Activated CD8-positive, alpha-beta memory T cell treated with anti-CD3 and anti-CD28 coated beads, Interleukin-2, amount 50 U/mL, for 24 hours (primary cell): ENCODE results near the gene PPP1CB.

Experiments used
- DNase-seq: peaks from one replicate; pipeline ENCODE4 v3.0.0-alpha.2; 2020; ENCODE audit errors: extremely low read depth

PPP1CB gene

GRCh38 chr2:28745225-28745624 lies 6.4 kb upstream of the PPP1CB start:
- no peak for DNase-seq

GRCh38 chr2:28745876-28746275 lies 5.8 kb upstream of the PPP1CB start:
- no peak for DNase-seq

GRCh38 chr2:28746429-28747111 lies 5.1 kb upstream of the PPP1CB start:
- no peak for DNase-seq

- no peak for DNase-seq
These were observed 3.9 kb upstream of the PPP1CB start for GRCh38 chr2:28747714-28748113.

- no peak for DNase-seq
These were observed 3.5 kb upstream of the PPP1CB start for GRCh38 chr2:28748176-28748575.

GRCh38 chr2:28748941-28749340 lies 2.7 kb upstream of the PPP1CB start:
- no peak for DNase-seq

GRCh38 chr2:28749526-28749925 lies 2.1 kb upstream of the PPP1CB start:
- no peak for DNase-seq

GRCh38 chr2:28750316-28751251 lies 1.0 kb upstream of the PPP1CB start:
- DNase-seq: no peak

GRCh38 chr2:28751956-28752630 lies 463 bp downstream of the PPP1CB start:
- DNase-seq: no peak

- no peak for DNase-seq
These were observed 1.2 kb downstream of the PPP1CB start for GRCh38 chr2:28752631-28753376.

- DNase-seq: no peak
These were observed 2.7 kb downstream of the PPP1CB start for GRCh38 chr2:28754321-28754720.

GRCh38 chr2:28755421-28755820 lies 3.8 kb downstream of the PPP1CB start:
- DNase-seq: no peak

- DNase-seq: no peak
These were observed 6.8 kb downstream of the PPP1CB start for GRCh38 chr2:28758459-28758858.

GRCh38 chr2:28761420-28761819 lies 9.8 kb downstream of the PPP1CB start:
- DNase-seq: no peak

- DNase-seq: no peak
These were observed 13.5 kb downstream of the PPP1CB start for GRCh38 chr2:28764909-28765711.

- no peak for DNase-seq
These were observed 14.4 kb downstream of the PPP1CB start for GRCh38 chr2:28766070-28766469.

- no peak for DNase-seq
These were observed 15.7 kb downstream of the PPP1CB start for GRCh38 chr2:28767337-28767736.

GRCh38 chr2:28768422-28768821 lies 16.8 kb downstream of the PPP1CB start:
- DNase-seq: no peak

- DNase-seq: no peak
These were observed 17.3 kb downstream of the PPP1CB start for GRCh38 chr2:28768952-28769351.

GRCh38 chr2:28772351-28772750 lies 20.7 kb downstream of the PPP1CB start:
- no peak for DNase-seq

GRCh38 chr2:28776471-28776870 lies 24.8 kb downstream of the PPP1CB start:
- DNase-seq: no peak
